NCI-H146 (cell line): ENCODE data around the gene CNOT6.

Source experiments
- DNase-seq: peaks from one replicate; lab custom pipeline; 2025; lab: John Stamatoyannopoulos, UW

The CNOT6 gene

DNA sequence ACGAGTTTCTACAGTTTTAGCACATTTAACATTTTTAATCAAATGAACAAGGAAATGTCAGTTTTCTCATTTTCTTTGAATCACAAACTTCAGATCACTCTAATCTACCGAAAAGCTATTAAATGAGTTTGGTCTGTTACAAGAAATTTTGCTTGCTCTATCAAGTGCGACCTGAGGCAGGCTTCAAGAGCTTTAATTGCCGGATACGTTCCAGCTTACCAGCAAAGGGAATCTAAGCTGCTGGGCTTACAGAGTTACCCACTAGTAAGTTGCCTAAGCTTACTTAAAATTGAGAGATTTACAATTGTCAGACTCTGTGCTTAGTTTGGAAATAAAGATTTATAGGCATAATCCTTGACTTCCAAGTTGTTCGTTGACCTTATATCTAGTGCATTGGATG, 86.5 kb downstream of the CNOT6 start:
- DNase-seq: no peak

DNA sequence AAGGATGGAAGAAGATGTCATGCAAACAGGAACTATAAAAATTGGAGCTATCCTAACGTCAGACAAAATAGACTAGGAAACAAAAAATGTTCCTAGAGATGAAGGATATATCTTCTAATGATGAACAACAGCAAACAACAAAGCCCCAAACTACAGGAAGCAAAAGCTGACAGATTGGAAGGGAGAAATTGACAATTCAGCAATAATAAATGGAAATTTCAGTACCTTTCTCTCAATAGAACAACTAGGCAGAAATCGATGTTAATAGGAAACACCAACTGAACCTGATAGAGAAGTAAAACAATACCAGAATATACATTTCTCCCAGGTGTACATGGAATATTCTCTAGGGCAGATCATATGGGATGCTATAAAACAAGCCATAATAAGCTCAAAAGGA, 89.6 kb downstream of the CNOT6 start:
- no peak for DNase-seq

DNA sequence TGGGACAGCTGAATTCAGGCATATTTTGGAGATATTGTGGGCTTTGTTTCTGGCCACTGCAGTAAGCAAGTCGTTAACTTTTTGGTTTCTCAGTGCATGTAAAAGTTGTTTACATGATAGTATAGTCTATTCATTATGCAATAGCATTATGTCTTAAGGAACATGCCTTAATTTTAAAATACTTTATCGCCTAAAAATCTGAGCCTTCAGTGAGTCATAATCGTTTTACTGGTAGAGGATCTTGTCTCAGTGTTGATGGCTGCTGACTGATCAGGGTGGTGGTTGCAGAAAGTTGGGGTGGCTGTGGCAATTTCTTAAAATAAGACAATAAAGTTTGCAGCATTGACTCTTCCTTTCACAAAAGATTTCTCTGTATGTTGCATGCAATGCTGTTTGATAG, 92.0 kb downstream of the CNOT6 start:
- DNase-seq: no peak

DNA sequence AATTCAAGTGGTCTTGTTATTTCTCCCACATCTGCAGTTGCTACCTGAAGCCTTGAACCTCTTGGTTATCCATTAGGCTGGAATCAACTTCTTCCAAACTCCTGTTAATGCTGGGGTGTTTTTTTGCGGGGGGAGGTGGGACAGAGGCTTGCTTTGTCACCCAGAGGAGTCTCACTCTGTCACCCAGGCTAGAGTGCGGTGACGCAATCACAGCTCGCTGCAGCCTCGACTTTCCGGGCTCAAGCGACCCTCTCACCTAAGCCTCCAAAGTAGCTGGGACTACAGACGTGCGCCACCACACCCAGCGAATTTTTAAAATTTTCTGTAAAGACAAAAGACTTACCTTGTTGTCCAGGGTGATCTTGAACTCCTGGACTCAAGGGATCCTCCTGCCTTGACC, 92.7 kb downstream of the CNOT6 start:
- no peak for DNase-seq

DNA sequence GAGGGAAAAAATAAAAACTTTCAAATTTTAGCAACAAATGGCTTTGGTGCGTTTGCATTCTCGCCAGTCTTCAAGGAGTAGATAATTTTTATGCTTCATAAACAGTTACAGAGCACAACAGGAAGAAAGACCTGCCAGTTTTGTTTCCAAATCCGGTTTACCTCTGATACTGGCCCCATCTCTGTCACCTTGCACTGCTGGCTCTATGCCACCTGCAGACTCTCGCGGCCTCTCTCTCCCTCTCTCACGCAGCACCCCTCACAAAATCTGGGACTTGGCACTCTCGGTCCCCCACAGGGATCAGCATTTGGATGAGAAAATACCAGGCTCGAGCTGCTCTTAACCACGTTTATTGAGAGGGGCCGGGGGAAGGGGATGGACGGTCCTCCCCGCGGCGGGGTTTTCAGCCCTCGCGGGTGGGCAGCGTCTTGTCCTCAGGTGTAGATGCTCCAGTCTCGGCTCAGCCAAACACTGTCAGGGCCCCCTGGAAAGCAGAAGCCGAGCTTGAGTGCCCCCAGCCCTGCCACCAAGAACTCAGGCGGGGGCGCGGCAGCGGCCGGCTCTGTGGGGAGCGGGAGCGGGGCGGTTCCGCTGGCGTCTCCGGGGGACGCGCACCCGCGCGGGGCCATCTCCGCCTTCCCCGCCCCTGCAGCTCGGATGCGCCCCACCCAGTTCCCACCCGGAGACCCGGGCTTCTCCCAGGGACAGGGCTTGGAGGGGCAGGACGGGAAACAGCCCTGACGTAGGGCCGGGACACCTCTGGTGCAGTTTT, 95.8 kb downstream of the CNOT6 start:
- no peak for DNase-seq

DNA sequence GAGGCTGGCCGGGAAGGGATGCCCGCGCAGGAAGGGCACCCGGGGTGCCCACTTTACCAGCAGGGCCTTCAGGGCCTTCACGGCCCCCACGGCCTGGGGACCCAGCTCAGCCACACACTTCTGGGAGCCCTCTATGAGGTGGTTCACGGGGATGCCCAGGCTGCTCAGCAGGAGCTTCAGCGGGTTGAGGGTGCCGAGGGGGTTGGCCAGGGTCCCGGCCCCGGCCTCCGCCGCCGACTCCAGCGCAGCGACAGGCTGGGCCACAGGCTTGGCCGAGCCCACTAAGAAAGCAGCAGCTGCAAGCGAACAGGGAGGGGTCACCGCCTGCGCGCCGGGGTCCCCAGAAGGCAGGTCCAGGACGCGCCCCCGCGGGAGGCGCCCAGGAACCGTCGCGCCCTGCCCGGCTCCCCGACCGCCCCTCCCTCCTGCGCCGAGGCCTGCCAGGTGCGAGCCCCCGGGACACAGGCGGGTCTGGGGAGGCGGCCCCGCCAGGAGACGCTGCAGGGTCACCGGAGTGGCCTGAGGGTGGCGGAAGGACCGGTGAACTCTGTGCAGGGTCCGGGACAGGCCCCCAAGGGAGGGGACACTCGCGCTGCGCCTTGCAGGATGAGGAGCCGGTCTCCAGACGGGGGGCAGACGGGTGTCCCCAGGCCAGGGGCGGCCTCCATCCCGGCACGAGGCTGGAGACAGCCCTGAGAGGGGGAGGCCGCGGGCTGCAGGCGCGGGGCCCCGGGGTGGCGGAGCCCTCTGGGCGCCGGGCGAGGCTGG, 96.5 kb downstream of the CNOT6 start:
- DNase-seq: no peak

DNA sequence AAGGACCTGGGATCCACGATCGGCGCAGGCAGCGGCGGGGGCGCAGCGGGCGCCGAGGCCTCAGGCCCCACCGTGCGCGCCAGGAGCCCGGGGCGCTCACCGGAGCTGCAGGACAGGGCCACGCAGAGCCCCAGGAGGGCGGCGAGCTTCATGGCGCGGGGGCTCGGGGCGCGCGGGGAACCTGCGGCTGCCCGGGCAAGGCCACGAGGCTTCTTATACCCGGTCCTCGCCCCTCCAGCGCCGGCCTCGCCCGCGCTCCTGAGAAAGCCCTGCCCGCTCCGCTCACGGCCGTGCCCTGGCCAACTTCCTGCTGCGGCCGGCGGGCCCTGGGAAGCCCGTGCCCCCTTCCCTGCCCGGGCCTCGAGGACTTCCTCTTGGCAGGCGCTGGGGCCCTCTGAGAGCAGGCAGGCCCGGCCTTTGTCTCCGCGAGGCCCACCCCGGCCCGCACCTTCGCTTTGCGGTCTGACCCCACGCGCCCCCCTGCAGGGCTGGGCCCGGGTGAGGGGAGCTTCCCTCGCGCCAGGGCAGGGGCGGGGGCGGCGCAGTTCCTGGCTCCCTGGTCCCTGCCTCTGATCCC, 97.2 kb downstream of the CNOT6 start, which contains the start of gene SCGB3A1:
TSS of gene SCGB3A1 (minus strand) at position 189 of the 577 bp plus-strand sequence. CDS start at position 152, 37 bp downstream.
- no peak for DNase-seq

DNA sequence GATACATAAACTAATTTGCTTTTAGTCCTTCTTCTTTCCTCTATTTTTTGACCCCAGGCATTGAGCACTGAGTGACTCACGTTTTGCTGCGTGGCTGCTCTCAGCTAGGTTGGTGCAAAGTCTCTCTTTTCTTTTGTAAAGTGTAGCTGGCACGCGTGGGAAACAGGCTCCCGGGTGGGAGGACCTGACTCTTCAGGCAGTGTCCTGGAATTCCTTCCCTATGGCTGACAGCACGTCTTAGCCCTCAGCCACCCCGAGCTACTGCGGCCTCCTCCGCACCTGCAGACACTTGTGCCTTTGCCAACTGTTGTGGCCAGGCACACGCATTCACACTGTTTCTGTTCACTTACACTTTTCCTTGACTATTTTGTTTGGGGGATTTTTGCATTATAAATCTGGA, 98.0 kb downstream of the CNOT6 start:
- no peak for DNase-seq

DNA sequence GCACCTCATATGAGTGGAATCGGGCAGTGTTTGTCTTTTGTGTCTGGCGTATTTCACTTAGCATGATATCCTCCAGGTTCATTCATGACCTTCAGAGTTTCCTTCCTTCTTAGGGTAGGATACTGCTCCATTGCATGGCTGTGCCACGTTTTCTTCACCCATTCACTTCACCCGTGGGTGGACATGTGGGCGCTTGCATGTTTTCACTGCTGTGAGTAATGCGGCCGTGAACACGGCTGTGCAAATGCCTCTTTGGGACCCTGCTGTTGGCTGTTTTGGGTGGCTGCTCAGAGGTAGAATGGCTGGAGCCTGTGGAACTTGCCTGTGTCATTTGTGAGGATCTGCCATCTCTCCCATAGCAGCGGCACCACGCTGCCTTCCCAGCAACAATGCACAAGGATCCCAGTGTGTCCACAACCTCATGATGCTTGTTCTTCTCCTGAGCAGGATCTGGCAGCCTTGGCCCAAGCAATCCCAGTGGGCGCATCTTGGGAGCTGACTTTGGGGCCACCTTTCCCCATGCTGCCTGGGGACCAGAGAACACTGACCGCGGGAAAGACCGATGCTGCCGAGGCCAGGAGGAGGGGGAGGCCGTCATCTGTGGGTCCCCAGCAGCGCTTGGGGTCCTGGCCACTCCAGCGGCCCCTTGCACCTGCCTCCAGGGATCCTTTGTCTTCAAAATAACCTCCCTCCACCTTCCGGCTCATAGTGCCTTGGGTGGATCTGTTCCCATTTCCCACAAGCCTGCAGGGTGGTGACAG, 99.4 kb downstream of the CNOT6 start:
- DNase-seq: no peak

DNA sequence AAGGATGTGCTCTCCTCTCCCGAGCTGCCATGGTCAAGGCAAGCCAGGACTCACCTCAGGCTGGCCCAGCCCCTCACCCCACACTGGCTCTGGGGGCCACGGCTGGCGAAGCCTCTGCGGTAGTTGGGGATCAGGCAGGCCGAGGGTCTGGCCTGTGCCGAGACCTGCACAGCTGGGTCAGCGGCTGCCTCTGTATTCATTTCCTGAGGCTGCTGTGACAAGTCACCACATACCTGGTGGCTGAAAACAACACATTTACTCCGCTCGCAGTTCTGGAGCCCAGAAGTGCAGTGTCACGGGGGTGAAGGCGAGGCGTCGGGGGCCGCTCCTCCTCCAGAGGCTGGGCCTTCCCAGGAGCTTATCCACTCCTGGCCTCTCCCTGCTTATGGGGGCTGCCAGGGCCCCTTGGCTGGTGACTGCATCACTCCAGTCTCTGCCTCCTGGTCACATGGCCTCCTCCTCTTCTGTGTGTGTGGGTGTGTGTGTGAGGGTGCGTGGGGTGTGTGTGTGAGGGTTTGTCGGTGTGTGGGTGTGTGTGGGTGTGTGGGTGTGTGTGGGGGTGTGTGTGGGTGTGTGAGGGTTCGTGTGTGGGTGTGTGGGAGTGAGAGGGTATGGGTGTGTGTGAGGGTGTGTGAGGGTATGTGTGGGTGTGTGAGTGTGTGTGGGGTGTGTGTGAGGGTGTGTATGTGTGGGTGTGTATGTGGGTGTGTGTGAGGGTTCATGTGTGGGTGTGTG, 100.3 kb downstream of the CNOT6 start:
- DNase-seq: no peak

DNA sequence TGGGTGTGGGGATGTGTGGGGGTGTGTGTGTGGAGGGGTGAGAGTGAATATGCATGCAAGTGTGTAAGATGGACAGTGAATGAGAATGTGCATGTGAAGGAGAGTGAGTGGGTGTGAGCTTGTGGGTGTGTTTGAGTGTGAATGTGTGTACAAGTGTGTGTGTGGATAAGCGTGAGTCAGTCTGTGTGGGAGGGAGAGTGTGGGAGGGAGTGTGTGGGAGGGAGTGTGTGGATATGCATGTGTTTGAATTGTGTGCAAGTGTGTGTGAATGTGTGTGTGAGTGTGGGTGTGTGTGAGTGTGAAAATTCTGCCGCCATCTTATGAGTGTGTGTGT, 100.8 kb downstream of the CNOT6 start:
- DNase-seq: no peak

DNA sequence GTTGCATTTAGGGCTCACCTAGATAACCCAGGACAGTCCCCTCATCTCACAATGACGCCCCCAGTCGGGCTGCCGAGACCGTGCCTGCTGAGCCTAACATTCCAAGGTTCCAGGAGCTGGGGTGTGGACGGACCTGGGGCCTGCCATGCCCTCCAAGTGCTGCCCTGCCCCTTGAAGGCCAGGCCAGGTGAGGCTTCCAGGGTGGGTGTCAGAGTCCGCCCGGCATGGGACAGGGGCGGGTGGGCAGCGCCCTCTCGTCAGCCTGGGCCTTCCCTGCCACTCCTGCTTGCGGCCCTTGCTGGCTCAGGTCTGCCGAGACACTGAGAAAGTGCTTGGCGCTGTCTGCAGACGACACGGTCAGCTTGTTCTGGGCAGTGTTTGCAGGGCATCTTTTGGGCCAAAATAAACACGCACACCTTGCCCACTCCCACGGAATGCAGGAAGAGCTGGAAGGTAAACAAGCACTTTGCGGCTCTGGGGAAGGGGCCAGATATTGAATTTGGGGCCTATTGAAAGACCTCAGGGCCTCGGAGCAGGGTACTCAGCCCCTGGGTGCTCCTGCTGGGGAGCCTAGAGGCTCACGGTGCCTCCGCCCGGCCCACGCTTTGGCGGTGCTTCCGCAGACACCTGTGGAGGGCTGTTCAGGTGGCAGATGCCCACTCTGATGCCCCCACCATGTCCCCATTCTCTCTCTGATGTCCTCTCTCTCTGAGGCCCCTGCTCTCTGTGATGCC, 101.4 kb downstream of the CNOT6 start:
- no peak for DNase-seq

DNA sequence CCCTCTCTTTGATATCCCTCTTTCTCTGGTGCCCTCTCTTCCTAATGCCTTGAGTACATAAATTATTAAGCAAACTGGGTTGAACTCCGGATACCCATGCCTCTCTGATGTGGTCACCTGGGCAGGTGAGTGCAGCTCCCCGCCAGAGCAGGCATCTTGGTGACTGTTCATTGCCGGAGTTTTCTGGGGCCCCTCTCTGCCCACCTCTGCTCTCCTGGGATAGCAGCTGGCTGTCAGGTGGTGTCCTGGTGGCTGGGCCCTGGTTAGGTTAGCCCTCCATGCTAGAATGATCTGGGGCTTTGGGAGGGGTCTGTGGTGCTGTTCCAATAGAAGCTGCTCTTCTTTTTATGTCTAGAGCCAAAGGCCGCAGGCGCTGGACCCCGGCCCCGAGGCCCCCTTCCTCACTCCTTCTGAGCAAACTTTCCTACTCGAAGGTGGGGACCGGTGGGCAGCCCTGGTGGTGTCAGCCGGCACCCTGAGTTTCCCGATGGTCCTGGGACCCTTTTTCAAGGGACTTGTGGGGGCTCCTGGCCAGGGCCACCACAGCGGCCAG, 102.0 kb downstream of the CNOT6 start:
- DNase-seq: no peak

DNA sequence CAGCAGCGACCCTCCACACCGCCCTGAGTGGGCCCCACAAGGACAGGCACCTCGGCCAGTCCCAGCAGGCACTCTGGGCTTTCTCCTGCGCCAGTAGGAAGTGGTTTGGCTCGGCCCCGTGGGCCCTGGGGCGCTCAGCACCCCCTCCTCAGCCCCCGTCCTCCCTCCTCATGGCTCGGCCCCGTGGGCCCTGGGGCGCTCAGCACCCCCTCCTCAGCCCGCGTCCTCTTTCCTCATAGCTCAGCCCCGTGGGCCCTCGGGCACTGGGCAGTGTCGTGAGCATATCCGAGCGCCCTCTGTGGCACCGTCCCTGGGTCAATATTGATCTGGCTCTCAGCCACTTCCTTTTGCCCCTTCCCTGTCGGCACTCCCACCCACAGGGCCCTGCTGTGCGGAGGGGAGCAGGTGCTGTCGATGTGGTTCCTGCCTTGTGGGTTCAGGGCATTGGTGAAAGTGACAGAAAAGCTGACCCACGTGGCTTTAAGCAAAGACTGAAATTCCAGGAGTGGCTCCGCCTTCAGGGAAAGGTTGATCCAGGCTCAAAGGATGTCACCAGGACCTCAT, 102.6 kb downstream of the CNOT6 start:
- peak; percentile 38 for DNase-seq

DNA sequence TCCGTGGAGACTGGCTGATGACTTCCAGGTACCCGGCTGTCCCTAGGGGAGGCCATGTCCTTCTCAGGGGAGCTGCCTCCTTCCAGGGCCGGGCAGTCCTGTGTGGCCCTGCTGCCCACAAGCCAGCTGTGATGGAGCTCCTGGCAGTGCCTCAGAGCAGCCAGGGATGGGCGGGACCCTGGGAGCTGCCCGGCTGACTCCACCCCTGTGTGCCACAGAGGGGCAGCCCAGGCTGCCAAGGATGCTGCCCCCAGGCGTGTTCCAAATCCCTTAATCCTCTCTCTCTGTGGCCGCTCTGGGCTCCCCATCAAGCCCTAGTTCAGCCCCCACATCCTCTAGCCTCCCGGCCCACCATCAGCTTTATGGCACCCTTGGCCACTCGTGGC, 104.1 kb downstream of the CNOT6 start:
- no peak for DNase-seq

DNA sequence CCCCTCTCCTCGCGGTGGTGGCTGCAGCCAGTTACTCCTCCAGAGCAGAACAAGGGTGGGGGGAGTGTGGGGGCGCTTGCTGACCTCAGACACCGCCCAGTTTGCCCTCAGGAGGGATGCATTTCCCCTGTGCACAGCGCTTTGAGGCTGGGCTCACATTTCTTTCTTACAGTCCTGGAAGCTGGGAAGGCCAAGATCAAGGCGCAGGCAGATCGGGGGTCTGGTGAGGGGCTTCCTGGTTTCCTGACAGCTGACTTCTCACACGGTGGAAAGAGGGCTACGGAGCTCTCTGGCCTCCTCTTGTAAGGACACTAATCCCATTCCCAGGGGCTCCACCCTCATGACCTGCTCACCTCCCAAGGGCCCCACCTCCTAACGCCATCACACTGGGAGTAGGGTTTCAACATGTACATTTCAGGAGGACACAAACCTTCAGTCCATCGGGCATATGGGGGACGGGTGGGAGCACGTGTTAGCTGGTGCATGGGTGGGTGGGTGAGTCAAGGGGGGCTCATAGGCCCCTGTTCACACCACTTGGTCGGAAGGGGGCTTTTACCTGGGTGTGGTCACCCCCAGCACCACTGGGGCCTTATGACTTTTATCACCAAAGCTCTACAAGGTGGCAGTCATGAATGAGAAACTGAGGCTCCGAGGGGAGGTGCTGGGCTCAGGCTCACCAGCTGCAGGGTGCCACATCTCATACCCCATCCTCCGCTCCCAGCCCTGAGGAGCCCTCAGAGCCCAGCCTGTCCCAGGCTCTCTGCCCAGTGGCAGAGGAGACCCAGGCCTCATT, 104.8 kb downstream of the CNOT6 start:
- no peak for DNase-seq

DNA sequence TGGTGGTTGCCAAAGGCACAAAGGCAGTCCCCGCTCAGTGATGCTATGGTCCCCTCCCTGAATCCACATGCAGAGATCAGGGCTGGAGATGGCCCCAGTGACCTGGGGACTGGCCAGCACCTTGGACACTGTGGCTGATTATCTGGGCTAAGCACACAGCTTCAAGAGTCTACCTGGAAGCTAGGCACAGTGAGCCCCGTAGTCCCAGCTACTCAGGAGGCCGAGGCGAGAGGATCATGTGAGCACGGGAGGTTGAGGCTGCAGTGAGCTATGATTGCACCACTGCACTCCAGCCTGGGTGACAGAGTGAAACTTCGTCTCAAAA, 105.4 kb downstream of the CNOT6 start:
- DNase-seq: no peak

DNA sequence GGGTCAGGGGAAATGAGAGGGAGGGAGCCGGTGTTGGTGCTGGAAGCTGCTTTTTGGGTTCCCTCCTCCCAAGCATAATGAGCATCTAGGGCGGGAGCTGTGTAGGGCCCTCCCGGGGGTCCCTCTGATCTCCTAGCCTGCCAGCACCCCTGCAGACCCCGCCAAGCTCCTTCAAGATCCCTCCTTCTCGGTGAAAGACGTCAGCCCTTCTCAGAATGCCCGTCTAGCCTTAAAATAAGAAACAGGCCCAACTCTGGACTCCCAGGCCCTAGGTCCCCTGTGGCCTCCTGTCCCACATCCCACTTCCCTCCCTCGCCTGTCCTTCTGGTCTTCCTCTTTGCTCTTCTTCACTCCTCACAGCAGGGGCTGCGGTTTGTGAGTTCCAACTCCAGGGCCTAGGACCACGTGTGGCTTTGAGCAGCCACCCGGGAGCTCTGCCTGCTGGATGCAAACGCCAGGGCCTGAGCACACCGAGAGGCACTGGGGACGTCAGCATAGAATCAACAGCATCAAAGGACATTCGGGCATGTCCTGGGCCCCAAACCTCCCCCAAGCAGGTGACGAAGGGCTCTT, 105.9 kb downstream of the CNOT6 start:
- no peak for DNase-seq

DNA sequence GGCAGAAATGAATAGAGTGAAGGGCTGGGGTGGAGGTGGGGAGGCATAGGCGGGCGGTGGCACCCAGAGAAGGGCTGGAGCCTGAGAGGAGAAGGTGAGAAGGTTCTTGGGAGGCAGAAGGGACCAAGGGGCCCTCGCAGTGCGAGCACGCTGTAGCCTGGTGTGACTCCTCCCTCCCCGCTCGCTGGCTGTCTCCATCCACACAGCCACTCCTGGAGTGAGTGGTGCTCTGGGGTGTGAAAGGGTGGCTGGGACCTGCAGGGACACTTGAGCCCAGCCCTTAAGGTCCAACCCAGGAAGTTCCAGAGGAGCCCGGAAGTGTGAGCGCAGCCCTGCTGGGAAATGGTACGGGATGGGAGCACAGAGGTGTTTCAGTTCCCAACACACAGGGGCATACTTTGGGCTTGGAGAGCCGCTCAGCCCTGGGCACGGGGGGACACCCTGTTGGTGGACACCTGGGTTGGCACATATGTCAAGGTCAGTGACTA, 106.4 kb downstream of the CNOT6 start:
- DNase-seq: no peak
